GM10266 (cell line): ENCODE results near the gene ATP5F1A.
"Not testable (repeated sequence)": the region's sequence is repeated elsewhere in the genome, so short reads cannot be mapped to it uniquely, and the experiment has no call there.

Experiments
- DNase-seq: peaks from one replicate; pipeline ENCODE4 v3.0.0; 2012; ENCODE audit errors: extremely low spot score
- CTCF ChIP-seq: IDR thresholded peaks from 2 replicates; pipeline ENCODE4 v1.5.1; 2012; ENCODE audit warnings: mild to moderate bottlenecking, low read depth; ENCODE audit not compliant: control insufficient read depth, insufficient read depth; ENCODE audit errors: missing control alignments

The ATP5F1A gene

GRCh38 chr18:46054956-46055837 lies 42.9 kb downstream of the ATP5F1A start:
- TF ChIP-seq CTCF: no peak
- DNase-seq: peak; percentile 41

- no peak for TF ChIP-seq CTCF
- DNase-seq: no peak
Measured at GRCh38 chr18:46053368-46054095, 44.6 kb downstream of the ATP5F1A start.

DNA sequence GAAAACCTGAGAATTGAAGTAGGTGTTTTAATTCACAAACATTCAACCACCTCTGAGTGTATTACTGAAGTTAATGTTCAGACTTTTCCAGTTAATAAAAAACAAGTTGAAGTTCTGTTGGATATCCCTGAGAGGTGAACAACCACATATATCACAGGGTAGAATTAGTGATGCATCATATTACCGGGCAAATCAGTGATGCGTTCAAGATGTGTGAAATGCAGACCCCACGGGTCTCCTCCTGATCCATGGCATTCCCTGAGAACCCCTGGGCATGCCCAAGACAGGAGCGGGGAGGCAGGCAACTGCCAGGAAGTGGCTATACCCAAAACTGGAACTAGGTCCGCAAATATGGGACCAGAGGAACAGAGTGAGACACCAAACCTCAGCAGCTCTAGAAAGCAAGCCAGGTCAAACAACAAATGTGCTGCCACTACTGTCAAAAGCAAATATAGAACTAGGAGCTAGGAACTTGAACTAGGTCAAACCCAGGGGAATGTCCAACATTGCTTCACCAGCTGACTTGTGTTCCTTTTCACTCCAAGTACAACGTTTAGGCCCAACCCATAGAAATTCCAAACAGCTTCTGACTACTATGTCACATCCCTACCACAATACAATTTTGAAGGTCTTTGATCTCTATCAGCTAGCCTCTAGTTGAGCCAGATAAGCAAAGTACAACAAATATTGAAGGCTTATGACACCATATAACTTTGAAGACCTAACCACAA lies 46.2 kb downstream of the ATP5F1A start:
- TF ChIP-seq CTCF: no peak
- DNase-seq: no peak

GRCh38 chr18:46050268-46050667 lies 47.8 kb downstream of the ATP5F1A start:
- no peak for DNase-seq

GRCh38 chr18:46048641-46049040 lies 49.5 kb downstream of the ATP5F1A start:
- no peak for TF ChIP-seq CTCF
- no peak for DNase-seq

More at GRCh38 chr18:46050268-46050667, 47.8 kb downstream of the ATP5F1A start:
- no peak for TF ChIP-seq CTCF

- not testable (repeated sequence) for DNase-seq
Measured at GRCh38 chr18:46047369-46047768, 50.7 kb downstream of the ATP5F1A start.

- no peak for TF ChIP-seq CTCF
- no peak for DNase-seq
Measured at GRCh38 chr18:46046688-46047087, 51.4 kb downstream of the ATP5F1A start.
